Fibroblast of pulmonary artery (primary cell): ENCODE data around the gene PTGES2.

Source experiments
- DNase-seq: peaks from one replicate; pipeline ENCODE4 v3.0.0-alpha.2; 2010; ENCODE audit warnings: low read depth
- H3K4me3 ChIP-seq: replicated peaks from 2 replicates; pipeline ENCODE4 v1.5.1; 2011; ENCODE audit warnings: low read depth, mild to moderate bottlenecking, control low read depth, low read length, moderate library complexity
- CTCF ChIP-seq: IDR thresholded peaks from 2 replicates; pipeline ENCODE4 v1.5.1; 2011; ENCODE audit warnings: mild to moderate bottlenecking, control low read depth, low read length, inconsistent platforms; ENCODE audit errors: missing control alignments

Gene PTGES2

GRCh38 chr9:128099932-128100491 is 27.5 kb downstream of the PTGES2 start:
- peak overlapping the region; percentile 70 for H3K4me3 ChIP-seq
- TF ChIP-seq CTCF: no peak
- DNase-seq: no peak

- no peak for TF ChIP-seq CTCF
- DNase-seq: peak; percentile 39
- peak overlapping the region; percentile 70 for H3K4me3 ChIP-seq
Observed at GRCh38 chr9:128099231-128099931, 28.1 kb downstream of the PTGES2 start.

- DNase-seq: peak; percentile 98
- TF ChIP-seq CTCF: no peak
- peak overlapping the region; percentile 70 for H3K4me3 ChIP-seq
Observed at GRCh38 chr9:128098297-128099230, 29.0 kb downstream of the PTGES2 start.

- H3K4me3 ChIP-seq: peak overlapping the region; percentile 70
- no peak for DNase-seq
- no peak for TF ChIP-seq CTCF
Observed at GRCh38 chr9:128097543-128098296, 29.8 kb downstream of the PTGES2 start.

- H3K4me3 ChIP-seq: no peak overlapping the region
- DNase-seq: no peak
- TF ChIP-seq CTCF: no peak
Observed at GRCh38 chr9:128096616-128097536, 30.7 kb downstream of the PTGES2 start.
